Measurements from ENCODE around the gene DNAJB8. TPM values are rescaled to one million over a fixed set of nuclear protein-coding genes. Genes with fewer than 3 reads are reported as not detected.

DNAJB8 gene
- not detected for total RNA-seq
- not detected for polyA plus RNA-seq (2013, experiment 1 of 2)
- polyA plus RNA-seq (2013, experiment 2 of 2): not detected
- long read RNA-seq, experiment 1: 0 reads
- long read RNA-seq, experiment 2: 0 reads
- long read RNA-seq, experiment 3: 0 reads
- long read RNA-seq, experiment 4: 0 reads

DNA sequence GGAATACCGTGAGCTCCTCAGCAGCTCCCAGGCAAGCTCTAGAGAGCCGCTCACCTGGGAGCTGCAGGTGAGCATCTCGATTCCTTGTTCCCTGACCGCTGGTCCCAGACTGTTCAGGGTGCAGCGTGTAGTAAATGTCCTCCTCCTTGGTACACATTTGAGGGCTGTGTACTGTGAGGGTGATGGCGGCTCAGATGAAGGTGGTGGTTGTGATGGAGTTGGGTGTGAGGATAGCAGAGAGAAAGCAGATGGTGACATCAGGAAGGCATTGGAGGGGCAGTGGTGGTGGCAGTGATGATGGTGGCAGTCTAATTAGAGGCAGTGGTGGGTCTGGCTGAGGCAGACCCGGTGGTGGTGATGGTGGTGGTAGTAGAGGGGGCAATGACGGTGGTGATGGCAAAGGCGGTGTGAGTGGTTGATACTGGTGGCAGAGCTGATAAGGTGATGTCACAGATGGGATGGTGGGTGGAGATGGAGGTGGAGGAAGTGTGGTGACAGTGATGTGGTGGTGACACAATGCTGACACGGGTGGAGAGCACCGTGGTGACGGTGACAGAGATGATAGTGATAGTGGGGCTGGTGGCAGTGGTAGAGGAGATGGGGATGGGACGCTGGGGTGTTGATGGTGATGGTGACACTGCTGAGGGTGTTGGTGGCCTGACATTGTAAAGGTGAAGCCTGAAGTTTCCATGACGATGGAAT is at the start of gene DNAJB8:
Gene DNAJB8, minus strand, starts transcription at position 51 of the 702 bp plus-strand sequence. CDS start 3,645 bp downstream, outside the sequence.
- no peaks in the 10 kb centered on the region for H3K9me3 ChIP-seq (ENCODE audit: control insufficient read depth, low read length)
- Mint-ChIP-seq H3K9me3 (peaks cover 2% of the 10 kb centered on the region), H3K27ac (no peak within 1 kb of the TSS), H3K4me3 (no peak within 1 kb of the TSS), H3K27me3 (ENCODE audit: insufficient read depth) (peaks cover 92% of the 10 kb centered on the region), H3K36me3 (ENCODE audit: low read depth) (no peaks in the 10 kb centered on the region), H3K4me1 (peaks cover 11% of the 10 kb centered on the region)
- H3K4me1 ChIP-seq (ENCODE audit: control insufficient read depth, insufficient read depth, low read length): no peaks in the 10 kb centered on the region
- TF ChIP-seq, protein P1, sequence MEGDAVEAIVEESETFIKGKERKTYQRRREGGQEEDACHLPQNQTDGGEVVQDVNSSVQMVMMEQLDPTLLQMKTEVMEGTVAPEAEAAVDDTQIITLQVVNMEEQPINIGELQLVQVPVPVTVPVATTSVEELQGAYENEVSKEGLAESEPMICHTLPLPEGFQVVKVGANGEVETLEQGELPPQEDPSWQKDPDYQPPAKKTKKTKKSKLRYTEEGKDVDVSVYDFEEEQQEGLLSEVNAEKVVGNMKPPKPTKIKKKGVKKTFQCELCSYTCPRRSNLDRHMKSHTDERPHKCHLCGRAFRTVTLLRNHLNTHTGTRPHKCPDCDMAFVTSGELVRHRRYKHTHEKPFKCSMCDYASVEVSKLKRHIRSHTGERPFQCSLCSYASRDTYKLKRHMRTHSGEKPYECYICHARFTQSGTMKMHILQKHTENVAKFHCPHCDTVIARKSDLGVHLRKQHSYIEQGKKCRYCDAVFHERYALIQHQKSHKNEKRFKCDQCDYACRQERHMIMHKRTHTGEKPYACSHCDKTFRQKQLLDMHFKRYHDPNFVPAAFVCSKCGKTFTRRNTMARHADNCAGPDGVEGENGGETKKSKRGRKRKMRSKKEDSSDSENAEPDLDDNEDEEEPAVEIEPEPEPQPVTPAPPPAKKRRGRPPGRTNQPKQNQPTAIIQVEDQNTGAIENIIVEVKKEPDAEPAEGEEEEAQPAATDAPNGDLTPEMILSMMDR (conservative IDR thresholded peaks at IDR 0.05): no peak
- no peak within 1 kb of the TSS for H3K9ac ChIP-seq (ENCODE audit: extremely low read depth, low read length, poor library complexity, severe bottlenecking)
- H3K36me3 ChIP-seq (ENCODE audit: control insufficient read depth, insufficient read depth, low read length): no peaks in the 10 kb centered on the region
- H3K27ac ChIP-seq (ENCODE audit: low read depth, low read length): no peak within 1 kb of the TSS
- no peak for DNase-seq
- H3K27me3 ChIP-seq (ENCODE audit: control insufficient read depth, insufficient read depth, low read length, poor library complexity, severe bottlenecking): peaks cover 71% of the 10 kb centered on the region
- 93% methylated on average over 7 to 14 of the region's 14 CpGs for WGBS, 2 experiments (ENCODE audit: insufficient coverage in 1 of 2, insufficient read length in 1 of 2)
- no peak within 1 kb of the TSS for H3K4me3 ChIP-seq (ENCODE audit: low read length)

DNA sequence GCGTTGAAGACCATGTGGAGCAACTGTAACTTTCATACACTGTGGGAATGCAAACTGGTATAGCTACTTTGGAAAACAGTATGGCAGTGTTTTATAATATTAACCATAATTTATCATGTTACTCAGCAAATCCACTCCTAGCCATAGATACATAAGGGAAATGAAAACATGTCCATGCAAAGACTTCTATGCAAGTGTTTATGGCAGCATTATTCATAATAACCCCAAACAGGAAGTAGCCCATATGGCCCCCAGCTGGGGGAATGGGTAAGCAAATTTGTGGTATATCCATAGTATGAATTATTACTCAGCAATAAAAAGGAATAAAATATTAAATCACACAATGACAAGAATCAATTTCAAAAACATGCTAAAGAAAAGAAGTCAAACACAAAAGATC is 49.3 kb upstream of the DNAJB8 start:
- no peak overlapping the region for H3K4me3 ChIP-seq (ENCODE audit: low read length)
- no peaks in the 10 kb centered on the region for H3K36me3 ChIP-seq (ENCODE audit: control insufficient read depth, insufficient read depth, low read length)
- DNase-seq: no peak
- H3K4me1 ChIP-seq (ENCODE audit: control insufficient read depth, insufficient read depth, low read length): peaks cover 2% of the 10 kb centered on the region
- Mint-ChIP-seq H3K4me1 (peaks cover 9% of the 10 kb centered on the region), H3K9me3 (peaks cover 10% of the 10 kb centered on the region), H3K36me3 (ENCODE audit: low read depth) (no peaks in the 10 kb centered on the region), H3K4me3 (no peak overlapping the region), H3K27me3 (ENCODE audit: insufficient read depth) (peaks cover 55% of the 10 kb centered on the region), H3K27ac (no peak overlapping the region)
- WGBS, 2 experiments (ENCODE audit: insufficient coverage in 1 of 2, insufficient read length in 1 of 2): 95% methylated on average over 1 of the region's 1 CpG; no CpG with 5 or more reads in 1 of the 2 experiments
- H3K9me3 ChIP-seq (ENCODE audit: control insufficient read depth, low read length): no peaks in the 10 kb centered on the region
- H3K27me3 ChIP-seq (ENCODE audit: control insufficient read depth, insufficient read depth, low read length, poor library complexity, severe bottlenecking): peaks cover 38% of the 10 kb centered on the region
- no peak overlapping the region for H3K9ac ChIP-seq (ENCODE audit: extremely low read depth, low read length, poor library complexity, severe bottlenecking)
- TF ChIP-seq, protein P1 (conservative IDR thresholded peaks at IDR 0.05): no peak
- no peak overlapping the region for H3K27ac ChIP-seq (ENCODE audit: low read depth, low read length)

DNA sequence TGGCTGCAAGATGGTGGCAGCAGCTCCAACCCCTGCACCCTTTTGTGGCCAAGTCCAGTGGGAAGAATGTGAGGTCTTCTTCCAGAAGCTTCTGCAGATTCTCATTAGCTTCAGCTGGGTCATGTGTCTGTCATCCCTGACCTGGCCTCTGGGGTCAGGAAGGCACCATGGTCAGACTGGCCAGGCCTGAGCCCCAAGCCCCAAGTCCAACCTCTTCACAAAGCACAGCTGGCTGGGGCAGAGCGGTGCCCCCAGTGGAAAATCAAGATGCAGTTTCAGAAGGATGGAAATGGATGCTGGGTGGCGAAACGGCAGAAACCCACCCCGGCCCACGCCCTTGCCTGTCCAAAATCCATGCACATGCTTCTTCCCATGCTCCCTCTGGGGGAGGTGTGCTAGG is 42.2 kb upstream of the DNAJB8 start:
- 79 to 88% methylated on average over 4 to 5 of the region's 5 CpGs for WGBS, 2 experiments (ENCODE audit: insufficient coverage in 1 of 2, insufficient read length in 1 of 2)
- Mint-ChIP-seq H3K27ac (no peak overlapping the region), H3K9me3 (peaks cover 2% of the 10 kb centered on the region), H3K27me3 (ENCODE audit: insufficient read depth) (peaks cover 29% of the 10 kb centered on the region), H3K4me1 (no peaks in the 10 kb centered on the region), H3K36me3 (ENCODE audit: low read depth) (no peaks in the 10 kb centered on the region), H3K4me3 (no peak overlapping the region)
- no peaks in the 10 kb centered on the region for H3K4me1 ChIP-seq (ENCODE audit: control insufficient read depth, insufficient read depth, low read length)
- no peaks in the 10 kb centered on the region for H3K36me3 ChIP-seq (ENCODE audit: control insufficient read depth, insufficient read depth, low read length)
- peaks cover 4% of the 10 kb centered on the region for H3K27me3 ChIP-seq (ENCODE audit: control insufficient read depth, insufficient read depth, low read length, poor library complexity, severe bottlenecking)
- H3K27ac ChIP-seq (ENCODE audit: low read depth, low read length): no peak overlapping the region
- peak; percentile 39 for DNase-seq
- no peaks in the 10 kb centered on the region for H3K9me3 ChIP-seq (ENCODE audit: control insufficient read depth, low read length)
- TF ChIP-seq, protein P1 (conservative IDR thresholded peaks at IDR 0.05): peak; percentile 33
- no peak overlapping the region for H3K9ac ChIP-seq (ENCODE audit: extremely low read depth, low read length, poor library complexity, severe bottlenecking)
- no peak overlapping the region for H3K4me3 ChIP-seq (ENCODE audit: low read length)
